Activated naive CD4-positive, alpha-beta T cell treated with anti-CD3 and anti-CD28 coated beads, Interleukin-2, amount 50 U/mL, for 72 hours (primary cell): ENCODE measurements around the gene PICK1. TPM values are rescaled to one million over a fixed set of nuclear protein-coding genes. Genes with fewer than 3 reads are reported as not detected.
"Not testable (repeated sequence)": the region's sequence is repeated elsewhere in the genome, so short reads cannot be mapped to it uniquely, and the experiment has no call there.

Source experiments
- ATAC-seq, 2 donors: fragments of 150-1000 bp; cut with Tn5 transposase; 2 replicates each; pipeline ENCODE4 v1.10.0; 2021; ENCODE audit warnings: mild to moderate bottlenecking in 2 of 2, moderate library complexity in 2 of 2
- DNase-seq, 2 donors: peaks; one replicate each; pipeline ENCODE4 v3.0.0; 2021 to 2022; ENCODE audit warnings: low spot score in 2 of 2
- H3K27ac Mint-ChIP-seq, 2 donors: one replicate each; pipeline ENCODE4 v1.8.0; 2022; ENCODE audit warnings: mild to moderate bottlenecking in 2 of 2, mixed read lengths in 2 of 2
- H3K36me3 Mint-ChIP-seq, 2 donors: one replicate each; pipeline ENCODE4 v1.8.0; 2022; ENCODE audit warnings: mixed read lengths in 2 of 2
- H3K9me3 Mint-ChIP-seq, 2 donors: one replicate each; pipeline ENCODE4 v1.8.0; 2022; ENCODE audit warnings: mixed read lengths in 2 of 2
- total RNA-seq, 2 donors: library from RNA; stranded (reverse); gene quantifications; one replicate each; pipeline ENCODE4 v1.2.3, GENCODE V29; 2022

The PICK1 gene
- total RNA-seq, 2 donors from 2014 or later, result 25.1 to 26.7 TPM

- ATAC-seq, result no peak
- Mint-ChIP-seq H3K27ac (no peak overlapping the region), H3K36me3 (no peaks in the 10 kb centered on the region), H3K9me3 (no peaks in the 10 kb centered on the region)
- DNase-seq, result no peak
Observed at GRCh38 chr22:38078046-38078840, 21.0 kb downstream of the PICK1 start.

GRCh38 chr22:38079208-38079607 lies 22.0 kb downstream of the PICK1 start:
- not testable (repeated sequence) for H3K9me3 Mint-ChIP-seq, H3K27ac Mint-ChIP-seq, ATAC-seq, DNase-seq, H3K36me3 Mint-ChIP-seq

DNA sequence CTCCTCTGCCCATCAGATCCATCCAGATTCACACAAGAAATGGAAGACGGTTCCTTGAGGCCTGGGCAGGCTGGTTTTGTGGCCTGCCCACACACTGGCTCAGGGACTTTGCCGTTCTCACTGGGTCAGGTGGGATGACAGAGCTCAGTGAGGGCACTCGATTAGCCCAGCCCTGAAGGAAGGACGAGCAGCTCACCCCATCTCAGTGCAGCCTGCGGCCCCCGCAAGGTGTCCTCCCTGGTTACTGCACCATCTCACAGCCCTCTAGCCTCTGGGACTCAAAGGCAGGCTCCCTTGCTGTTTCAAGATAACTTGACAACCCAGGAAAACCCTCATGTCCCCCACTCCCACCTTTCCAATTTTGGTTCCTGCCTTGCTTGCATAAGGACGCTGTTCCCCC lies 22.6 kb downstream of the PICK1 start:
- no peak for ATAC-seq
- H3K27ac Mint-ChIP-seq, result peak overlapping the region in 1 of 2 donors; percentile 72
- H3K9me3 Mint-ChIP-seq, result no peaks in the 10 kb centered on the region
- H3K36me3 Mint-ChIP-seq, result no peaks in the 10 kb centered on the region
- no peak for DNase-seq

GRCh38 chr22:38080474-38080849 lies 23.3 kb downstream of the PICK1 start:
- ATAC-seq (no peak), DNase-seq (no peak)
- Mint-ChIP-seq H3K27ac (peak overlapping the region in 1 of 2 donors; percentile 72), H3K36me3 (no peaks in the 10 kb centered on the region), H3K9me3 (no peaks in the 10 kb centered on the region)

DNA sequence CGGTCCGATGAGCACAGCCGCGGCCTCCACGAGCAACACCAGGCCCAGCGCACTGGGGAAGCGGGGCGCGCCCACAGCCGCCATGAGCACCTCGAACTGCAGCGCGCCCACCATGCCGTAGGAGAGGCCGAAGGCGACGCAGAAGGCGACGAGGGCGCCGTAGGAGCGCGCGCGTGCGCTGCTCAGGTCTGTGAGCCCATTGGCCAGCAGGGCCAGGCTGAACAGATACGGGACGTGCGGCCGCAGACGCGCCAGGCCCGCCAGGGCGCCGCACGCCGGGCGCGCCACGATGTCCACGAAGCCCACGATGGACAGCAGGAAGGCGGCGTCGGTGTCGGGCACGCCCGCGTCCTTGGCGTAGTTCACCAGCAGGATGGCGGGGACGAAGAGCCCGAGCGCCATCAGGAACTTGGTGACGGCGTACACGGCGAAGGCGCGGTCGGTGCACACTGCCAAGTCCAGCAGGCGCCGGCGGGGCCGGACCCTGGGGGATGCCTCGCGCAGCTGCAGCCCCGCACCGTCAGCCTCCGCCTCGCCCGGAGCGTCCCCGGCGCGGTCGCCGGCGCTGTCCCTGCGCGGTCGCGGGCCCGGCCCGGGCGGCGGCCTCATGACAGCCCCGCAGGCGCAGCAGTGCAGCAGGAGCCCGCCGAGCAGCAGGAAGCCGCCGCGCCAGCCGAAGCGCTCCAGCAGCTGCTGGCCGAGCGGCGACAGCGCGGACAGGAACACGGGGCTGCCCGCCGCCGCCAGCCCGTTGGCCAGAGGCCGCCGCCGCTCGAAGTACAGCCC lies 23.8 kb downstream of the PICK1 start:
- Mint-ChIP-seq H3K9me3 (no peaks in the 10 kb centered on the region), H3K27ac (no peak overlapping the region), H3K36me3 (no peaks in the 10 kb centered on the region)
- ATAC-seq (peak; percentile 22 to 68), DNase-seq (no peak)

- Mint-ChIP-seq H3K36me3 (no peaks in the 10 kb centered on the region), H3K9me3 (no peaks in the 10 kb centered on the region), H3K27ac (no peak overlapping the region)
- DNase-seq (no peak), ATAC-seq (no peak)
Observed at GRCh38 chr22:38081636-38081940, 24.4 kb downstream of the PICK1 start.

DNA sequence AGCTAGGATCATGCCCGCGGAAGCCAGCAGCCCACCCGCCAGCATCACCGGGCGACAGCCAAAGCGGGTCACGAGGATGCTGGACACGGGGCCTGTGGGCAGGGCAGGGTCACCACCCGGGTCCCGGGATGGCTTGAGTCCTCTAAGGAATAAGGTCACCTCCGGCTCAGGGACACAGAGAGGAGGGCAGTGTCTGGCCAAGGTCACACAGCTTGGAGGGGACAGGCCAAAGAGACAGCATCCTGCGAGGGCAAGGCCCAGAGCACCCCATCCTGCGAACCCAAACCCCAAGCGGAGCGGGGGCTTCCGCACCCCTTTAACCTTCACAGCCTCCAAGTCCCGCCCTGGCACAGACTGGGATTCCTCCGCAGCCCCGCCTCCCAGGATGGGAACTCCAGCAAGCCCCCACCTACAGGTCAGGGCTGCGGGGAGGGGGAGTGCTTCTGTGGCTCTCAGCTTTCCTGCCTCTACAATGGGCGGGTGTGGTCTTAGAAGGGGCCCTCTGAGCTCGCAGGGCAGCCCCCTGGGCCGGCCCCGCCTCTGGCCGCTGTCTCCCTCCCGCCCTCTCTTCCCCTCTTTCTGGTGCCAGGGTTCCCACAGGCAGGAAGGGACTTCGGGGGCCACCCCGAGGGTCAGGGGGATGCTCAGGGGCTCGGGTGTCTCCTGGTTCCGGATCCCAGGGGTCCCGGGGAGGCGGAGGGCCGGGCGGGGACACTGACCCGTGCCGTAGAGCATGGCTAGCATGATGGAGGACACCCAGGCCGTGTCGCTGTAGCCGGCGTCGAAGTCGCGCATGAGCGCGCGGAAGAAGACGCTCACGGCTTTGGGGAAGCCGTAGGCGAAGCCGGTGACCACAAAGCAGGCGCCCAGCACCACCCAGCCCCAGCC lies 25.0 kb downstream of the PICK1 start:
- peak in 1 of 2 donors; percentile 16 for ATAC-seq
- Mint-ChIP-seq H3K36me3 (no peaks in the 10 kb centered on the region), H3K27ac (no peak overlapping the region), H3K9me3 (no peaks in the 10 kb centered on the region)
- DNase-seq, result no peak

DNA sequence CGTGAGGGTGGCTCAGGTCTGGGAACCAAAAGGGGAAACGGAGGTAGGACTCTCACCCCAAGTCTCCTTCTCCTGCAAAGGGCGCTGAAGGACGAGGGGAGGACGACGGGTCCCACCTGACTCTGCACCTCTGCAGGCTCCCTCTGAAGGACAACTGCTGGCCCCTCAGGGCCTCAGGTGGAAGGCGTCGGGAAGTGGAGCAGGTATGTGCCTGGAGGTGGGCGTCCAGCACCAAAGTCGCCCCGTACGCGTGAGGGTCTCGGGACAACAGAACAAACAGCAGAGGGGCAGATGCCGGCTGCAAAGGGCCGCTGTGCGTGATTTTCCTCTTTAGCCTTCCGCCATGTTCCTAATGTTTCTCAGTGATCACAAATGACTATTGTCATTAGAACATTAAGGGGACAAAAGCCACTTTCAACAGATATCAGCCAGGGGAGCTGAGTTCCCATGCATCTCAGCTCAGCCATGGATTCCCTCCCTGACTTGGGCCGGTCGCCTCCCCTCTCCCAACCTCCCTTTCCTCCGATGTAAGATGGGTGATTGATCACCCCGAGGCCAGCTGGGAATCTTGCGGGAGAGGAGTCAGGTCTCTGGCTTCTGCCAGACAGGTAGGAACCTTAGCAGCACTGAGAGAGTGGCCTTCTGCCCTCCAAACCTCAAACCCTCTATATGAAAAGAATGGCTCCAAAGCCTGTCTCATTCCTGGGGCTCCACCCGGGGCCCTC lies 25.9 kb downstream of the PICK1 start:
- H3K9me3 Mint-ChIP-seq, result no peaks in the 10 kb centered on the region
- no peak for ATAC-seq

GRCh38 chr22:38083931-38084631 lies 26.9 kb downstream of the PICK1 start, which contains the start of gene SLC16A8:
Gene SLC16A8 (minus strand): TSS chr22:38084184. CDS start chr22:38082873, 1,311 bp downstream.
- Mint-ChIP-seq H3K36me3 (no peaks in the 10 kb centered on the region), H3K9me3 (no peaks in the 10 kb centered on the region), H3K27ac (no peak within 1 kb of the TSS)
- DNase-seq (no peak), ATAC-seq (no peak)

More for the DNA sequence above, 25.9 kb downstream of the PICK1 start:
- DNase-seq, result no peak
- no peak overlapping the region for H3K27ac Mint-ChIP-seq
- no peaks in the 10 kb centered on the region for H3K36me3 Mint-ChIP-seq

DNA sequence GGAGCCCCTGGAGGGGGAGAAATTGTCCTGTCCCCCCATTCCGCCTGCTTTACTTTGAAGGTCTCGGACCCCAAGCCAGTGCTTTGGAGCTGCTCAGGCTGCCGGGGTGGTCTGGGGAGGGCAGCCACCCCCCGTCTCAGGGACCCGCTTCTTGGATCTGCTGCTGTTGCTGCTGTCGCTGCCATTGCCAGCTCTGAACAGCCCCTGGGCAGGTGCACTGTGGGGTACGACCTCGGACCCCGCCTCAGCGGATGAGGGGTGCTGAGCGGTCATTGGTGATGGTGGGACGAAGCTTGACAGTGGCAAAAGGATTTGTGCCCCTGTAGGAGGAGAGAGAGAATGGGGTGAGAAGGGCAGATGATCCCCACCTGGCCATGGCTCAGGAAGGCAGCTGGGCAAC lies 27.9 kb downstream of the PICK1 start:
- DNase-seq, result no peak
- Mint-ChIP-seq H3K27ac (no peak overlapping the region), H3K36me3 (no peaks in the 10 kb centered on the region), H3K9me3 (no peaks in the 10 kb centered on the region)
- ATAC-seq, result no peak

- DNase-seq, result no peak
- ATAC-seq, result no peak
Observed at GRCh38 chr22:38085501-38085900, 28.3 kb downstream of the PICK1 start.

GRCh38 chr22:38086001-38086845 lies 29.0 kb downstream of the PICK1 start:
- DNase-seq, result no peak
- no peak for ATAC-seq
- Mint-ChIP-seq H3K36me3 (no peaks in the 10 kb centered on the region), H3K9me3 (no peaks in the 10 kb centered on the region), H3K27ac (no peak overlapping the region)

More at GRCh38 chr22:38085501-38085900, 28.3 kb downstream of the PICK1 start:
- H3K9me3 Mint-ChIP-seq, result no peaks in the 10 kb centered on the region
- H3K27ac Mint-ChIP-seq, result no peak overlapping the region
- H3K36me3 Mint-ChIP-seq, result no peaks in the 10 kb centered on the region

GRCh38 chr22:38086942-38087341 lies 29.7 kb downstream of the PICK1 start:
- ATAC-seq (no peak), DNase-seq (no peak)
- no peak overlapping the region for H3K27ac Mint-ChIP-seq
- no peaks in the 10 kb centered on the region for H3K9me3 Mint-ChIP-seq
- no peaks in the 10 kb centered on the region for H3K36me3 Mint-ChIP-seq

GRCh38 chr22:38087855-38088254 lies 30.7 kb downstream of the PICK1 start:
- no peak for ATAC-seq

More at GRCh38 chr22:38087855-38088254, 30.7 kb downstream of the PICK1 start:
- Mint-ChIP-seq H3K9me3 (no peaks in the 10 kb centered on the region), H3K36me3 (no peaks in the 10 kb centered on the region), H3K27ac (no peak overlapping the region)
- no peak for DNase-seq
